Left ventricle myocardium inferior (tissue), 1 donor: Measurements from ENCODE around the gene SAMD11. TPM values are rescaled to one million over a fixed set of nuclear protein-coding genes. Genes with fewer than 3 reads are reported as not detected.

ENCODE experiments used
- DNase-seq: peaks from one replicate; pipeline ENCODE4 v3.0.0-alpha.2; 2020
- H3K27ac ChIP-seq: fragments of 200-600 bp; replicated peaks from 2 replicates; pipeline ENCODE4 v1.8.0; 2021
- H3K27me3 ChIP-seq: fragments of 200-600 bp; 2 replicates; pipeline ENCODE4 v1.8.0; 2021; ENCODE audit warnings: low read depth
- H3K36me3 ChIP-seq: fragments of 200-600 bp; 2 replicates; pipeline ENCODE4 v1.8.0; 2021
- H3K4me1 ChIP-seq: fragments of 200-600 bp; 2 replicates; pipeline ENCODE4 v1.8.0; 2021
- H3K4me3 ChIP-seq: fragments of 200-600 bp; 2 replicates; pipeline ENCODE4 v1.8.0; 2021; ENCODE audit warnings: mild to moderate bottlenecking, moderate library complexity
- H3K9me3 ChIP-seq: fragments of 200-600 bp; replicated peaks from 2 replicates; pipeline ENCODE4 v1.8.0; 2021
- CTCF ChIP-seq: fragments of 200-600 bp; IDR thresholded peaks from 2 replicates; pipeline ENCODE4 v1.8.0; 2021; ENCODE audit warnings: antibody characterized with exemption, mild to moderate bottlenecking, borderline replicate concordance
- intact Hi-C: fragments of 100-400 bp; cut with micrococcal nuclease; formaldehyde crosslinking; loops from one replicate; pipeline ENCODE4 v1.11.0; 2022
- total RNA-seq: library from RNA; stranded (reverse); fragmentation: NEBNext Ultra II Directional; extraction: Animal tissue kit (Norgen Biotek cat#: 25700); gene quantifications from one replicate; pipeline ENCODE4 v1.2.1, GENCODE V29; 2021
- donor health status: DM: no; HTN: yes; CAD: no; lungs with severe emphysema.

The SAMD11 gene
- total RNA-seq, 1 donor from 2014 or later: 2.4 TPM

- Histone ChIP-seq H3K27ac (no peak overlapping the region), H3K36me3 (no peaks in the 10 kb centered on the region), H3K9me3 (no peaks in the 10 kb centered on the region), H3K4me3 (peak overlapping the region; percentile 67), H3K27me3 (peaks cover 98% of the 10 kb centered on the region), H3K4me1 (peaks cover 49% of the 10 kb centered on the region)
- no peak for DNase-seq
- no peak for TF ChIP-seq CTCF
- intact Hi-C loops: no loop called here
Measured at GRCh38 chr1:923991-924655, 400 bp downstream of the SAMD11 start.

- peaks cover 98% of the 10 kb centered on the region for H3K27me3 ChIP-seq
- DNase-seq: no peak
- TF ChIP-seq CTCF: no peak
- peak overlapping the region; percentile 67 for H3K4me3 ChIP-seq
- intact Hi-C loops: no loop called here
- peaks cover 48% of the 10 kb centered on the region for H3K4me1 ChIP-seq
- H3K36me3 ChIP-seq: no peaks in the 10 kb centered on the region
- H3K27ac ChIP-seq: no peak overlapping the region
- H3K9me3 ChIP-seq: no peaks in the 10 kb centered on the region
Measured at GRCh38 chr1:924656-925560, 1.2 kb downstream of the SAMD11 start.

GRCh38 chr1:925561-926421, 2.1 kb downstream of the SAMD11 start:
- peaks cover 39% of the 10 kb centered on the region for H3K4me1 ChIP-seq

GRCh38 chr1:927234-927633, 3.5 kb downstream of the SAMD11 start:
- TF ChIP-seq CTCF: no peak
- Histone ChIP-seq H3K9me3 (no peaks in the 10 kb centered on the region), H3K36me3 (no peaks in the 10 kb centered on the region), H3K27me3 (peaks cover 98% of the 10 kb centered on the region), H3K27ac (no peak overlapping the region), H3K4me1 (peaks cover 28% of the 10 kb centered on the region), H3K4me3 (no peak overlapping the region)
- intact Hi-C loops: no loop called here
- no peak for DNase-seq

More at GRCh38 chr1:925561-926421, 2.1 kb downstream of the SAMD11 start:
- intact Hi-C loops: no loop called here
- peaks cover 98% of the 10 kb centered on the region for H3K27me3 ChIP-seq
- TF ChIP-seq CTCF: no peak
- no peak for DNase-seq
- no peak overlapping the region for H3K27ac ChIP-seq
- no peaks in the 10 kb centered on the region for H3K36me3 ChIP-seq
- H3K9me3 ChIP-seq: no peaks in the 10 kb centered on the region
- peak overlapping the region; percentile 67 for H3K4me3 ChIP-seq

GRCh38 chr1:927748-928147, 4.0 kb downstream of the SAMD11 start:
- H3K4me1 ChIP-seq: peaks cover 27% of the 10 kb centered on the region
- no peaks in the 10 kb centered on the region for H3K36me3 ChIP-seq
- no peak overlapping the region for H3K4me3 ChIP-seq
- intact Hi-C loops: no loop called here
- H3K27ac ChIP-seq: no peak overlapping the region
- no peak for TF ChIP-seq CTCF
- no peaks in the 10 kb centered on the region for H3K9me3 ChIP-seq
- peaks cover 98% of the 10 kb centered on the region for H3K27me3 ChIP-seq
- no peak for DNase-seq
